PC-3 (cell line): ENCODE measurements around the gene TEX29. TPM values are rescaled to one million over a fixed set of nuclear protein-coding genes. Genes with fewer than 3 reads are reported as not detected.

Source experiments
- ATAC-seq: fragments of 200-7000 bp; cut with Tn5 transposase; 2 replicates; pipeline ENCODE4 v1.9.1; 2020; ENCODE audit warnings: mild to moderate bottlenecking, moderate library complexity
- BruUV-seq: library from RNA; stranded (reverse); fragments of 400-500 nt; replicated peaks from 2 replicates; lab custom pipeline; 2021; lab: Mats Ljungman, UMichigan
- CTCF ChIA-PET: fragments of 300-600 bp; sonication (Branson Sonifier 250); formaldehyde crosslinking; loops from one replicate; lab custom pipeline; 2022; ENCODE audit warnings: antibody characterized with exemption; lab: Charles Lee
- POLR2A ChIA-PET: fragments of 300-600 bp; sonication (Branson Sonifier 250); formaldehyde crosslinking; loops from one replicate; lab custom pipeline; 2022; ENCODE audit warnings: antibody characterized with exemption; ENCODE audit not compliant: unreplicated experiment; lab: Charles Lee
- DNase-seq: peaks from one replicate; pipeline ENCODE4 v3.0.0-alpha.2; 2015
- H2AFZ ChIP-seq: fragments of 300-600 bp; sonication (generic); 2 replicates; pipeline ENCODE4 v1.6.0; 2016; ENCODE audit warnings: antibody characterized with exemption, low read length
- H3F3A ChIP-seq: fragments of 300-600 bp; sonication (generic); one replicate; pipeline ENCODE4 v1.6.0; 2017; ENCODE audit warnings: antibody characterized with exemption, low read length, control low read depth, mild to moderate bottlenecking; ENCODE audit not compliant: unreplicated experiment
- H3K27ac ChIP-seq: fragments of 300-600 bp; sonication (generic); 2 replicates; pipeline ENCODE4 v1.5.1; 2016; ENCODE audit warnings: mild to moderate bottlenecking, low read length
- H3K27me3 ChIP-seq: fragments of 300-600 bp; sonication (generic); 2 replicates; pipeline ENCODE4 v1.6.1; 2016; ENCODE audit warnings: low read length, mixed read lengths
- H3K36me3 ChIP-seq: fragments of 300-600 bp; sonication (generic); 2 replicates; pipeline ENCODE4 v1.6.1; 2016; ENCODE audit warnings: low read depth, mixed run types, low read length, mixed read lengths
- H3K4me1 ChIP-seq: fragments of 300-600 bp; sonication (generic); 2 replicates; pipeline ENCODE4 v1.5.1; 2016; ENCODE audit warnings: low read length; ENCODE audit not compliant: insufficient read depth
- H3K4me2 ChIP-seq: fragments of 300-600 bp; sonication (generic); 2 replicates; pipeline ENCODE4 v1.6.0; 2016; ENCODE audit warnings: low read length
- H3K4me3 ChIP-seq: fragments of 300-600 bp; sonication (generic); 2 replicates; pipeline ENCODE4 v1.5.1; 2016; ENCODE audit warnings: mild to moderate bottlenecking, low read length, mixed read lengths
- H3K79me2 ChIP-seq: fragments of 300-600 bp; sonication (generic); 2 replicates; pipeline ENCODE4 v1.6.1; 2017; ENCODE audit warnings: low read length, mixed read lengths
- H3K9ac ChIP-seq: fragments of 300-600 bp; sonication (generic); 2 replicates; pipeline ENCODE4 v1.6.0; 2016; ENCODE audit warnings: mild to moderate bottlenecking, low read length
- H3K9me2 ChIP-seq: fragments of 300-600 bp; sonication (generic); replicated peaks from 2 replicates; pipeline ENCODE4 v1.6.1; 2016; ENCODE audit warnings: mixed run types, low read length, mixed read lengths
- H3K9me3 ChIP-seq: fragments of 300-600 bp; sonication (generic); 2 replicates; pipeline ENCODE4 v1.6.1; 2016; ENCODE audit warnings: low read length, mixed read lengths
- H4K20me1 ChIP-seq: fragments of 300-600 bp; sonication (generic); 2 replicates; pipeline ENCODE4 v1.6.1; 2016; ENCODE audit warnings: low read length, mixed read lengths
- EZH2 ChIP-seq: fragments of 300-600 bp; sonication (generic); IDR thresholded peaks from one replicate; pipeline ENCODE4 v1.6.1; 2017; ENCODE audit warnings: antibody characterized with exemption, mild to moderate bottlenecking, low read length; ENCODE audit not compliant: unreplicated experiment
- EZH2phosphoT487 ChIP-seq: fragments of 300-600 bp; sonication (generic); IDR thresholded peaks from 2 replicates; pipeline ENCODE4 v1.6.1; 2018; ENCODE audit warnings: mild to moderate bottlenecking, antibody characterized with exemption, low read length, borderline replicate concordance
- intact Hi-C: fragments of 100-400 bp; cut with micrococcal nuclease; formaldehyde crosslinking; loops from 2 replicates; pipeline ENCODE4 v1.9.0; 2023
- total RNA-seq: library from RNA; depleted of rRNA; stranded (reverse); fragments of >200 nt; gene quantifications from 2 replicates; pipeline ENCODE4 v1.2.3, GENCODE V29; 2014
- TF ChIP-seq, protein P1 (sequence below): fragments of 300-600 bp; sonication (generic); conservative IDR thresholded peaks from 2 replicates; pipeline ENCODE4 v1.5.1; 2017; ENCODE audit warnings: antibody characterized with exemption, low read depth, mild to moderate bottlenecking, low read length

Gene TEX29
- total RNA-seq, 1 experiment from 2014 or later, result not detected

DNA sequence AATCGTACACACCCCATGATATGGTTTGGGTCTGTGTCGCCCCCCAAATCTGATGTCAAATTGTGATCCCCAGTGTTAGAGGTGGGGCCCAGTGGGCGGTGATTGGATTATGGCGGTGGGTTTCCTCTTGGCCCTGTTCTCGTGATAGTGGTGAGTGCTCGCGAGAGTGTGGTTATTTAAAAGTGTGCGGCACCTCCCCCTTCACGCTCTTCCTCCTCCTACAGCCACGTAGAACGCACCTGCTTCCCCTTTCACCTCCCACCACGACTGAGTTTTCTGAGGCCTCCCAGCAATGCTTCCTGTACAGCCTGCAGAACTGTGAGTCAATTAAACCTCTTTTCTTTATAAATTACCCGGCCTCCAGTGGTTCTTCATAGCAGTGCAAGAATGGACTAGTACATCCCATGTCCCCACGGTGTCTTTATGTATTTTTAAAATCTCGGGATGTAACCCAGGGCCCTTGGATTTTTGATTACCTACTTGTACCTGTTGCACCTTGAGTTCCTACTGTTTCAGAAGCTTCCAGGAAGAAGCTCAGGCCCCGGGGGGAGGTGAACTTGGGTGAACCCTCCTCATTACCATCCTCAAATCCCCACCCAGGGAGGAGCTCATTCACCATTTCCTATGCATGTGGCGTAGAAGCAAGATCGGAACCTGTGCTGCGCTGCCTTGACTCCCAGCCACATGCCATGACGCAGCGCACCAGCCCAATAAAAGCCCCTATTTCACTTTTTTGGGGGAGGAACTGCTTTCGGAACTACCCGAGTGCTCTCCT, 52.4 kb downstream of the TEX29 start:
- Histone ChIP-seq H3K9me3 (no peaks in the 10 kb centered on the region), H3K79me2 (no peaks in the 10 kb centered on the region), H3F3A (no peaks in the 10 kb centered on the region), H3K27ac (no peak overlapping the region), H3K9me2 (no peaks in the 10 kb centered on the region), H3K4me2 (no peak overlapping the region), H3K4me1 (no peaks in the 10 kb centered on the region), H3K4me3 (no peak overlapping the region), H3K36me3 (no peaks in the 10 kb centered on the region), H3K27me3 (peaks cover 39% of the 10 kb centered on the region), H3K9ac (no peak overlapping the region), H4K20me1 (no peaks in the 10 kb centered on the region), H2AFZ (no peak overlapping the region)
- ATAC-seq, result no peak
- ChIA-PET POLR2A (no interaction called here), CTCF (no interaction called here)
- intact Hi-C loops, result no loop called here
- no TSS peak for BruUV-seq
- TF ChIP-seq EZH2 (no peak), EZH2phosphoT487 (no peak)
- TF ChIP-seq, protein P1, sequence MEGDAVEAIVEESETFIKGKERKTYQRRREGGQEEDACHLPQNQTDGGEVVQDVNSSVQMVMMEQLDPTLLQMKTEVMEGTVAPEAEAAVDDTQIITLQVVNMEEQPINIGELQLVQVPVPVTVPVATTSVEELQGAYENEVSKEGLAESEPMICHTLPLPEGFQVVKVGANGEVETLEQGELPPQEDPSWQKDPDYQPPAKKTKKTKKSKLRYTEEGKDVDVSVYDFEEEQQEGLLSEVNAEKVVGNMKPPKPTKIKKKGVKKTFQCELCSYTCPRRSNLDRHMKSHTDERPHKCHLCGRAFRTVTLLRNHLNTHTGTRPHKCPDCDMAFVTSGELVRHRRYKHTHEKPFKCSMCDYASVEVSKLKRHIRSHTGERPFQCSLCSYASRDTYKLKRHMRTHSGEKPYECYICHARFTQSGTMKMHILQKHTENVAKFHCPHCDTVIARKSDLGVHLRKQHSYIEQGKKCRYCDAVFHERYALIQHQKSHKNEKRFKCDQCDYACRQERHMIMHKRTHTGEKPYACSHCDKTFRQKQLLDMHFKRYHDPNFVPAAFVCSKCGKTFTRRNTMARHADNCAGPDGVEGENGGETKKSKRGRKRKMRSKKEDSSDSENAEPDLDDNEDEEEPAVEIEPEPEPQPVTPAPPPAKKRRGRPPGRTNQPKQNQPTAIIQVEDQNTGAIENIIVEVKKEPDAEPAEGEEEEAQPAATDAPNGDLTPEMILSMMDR, result no peak
- DNase-seq, result no peak

GRCh38 chr13:111373486-111373885, 53.0 kb downstream of the TEX29 start:
- Histone ChIP-seq H3K4me2 (no peak overlapping the region), H3F3A (no peaks in the 10 kb centered on the region), H3K79me2 (no peaks in the 10 kb centered on the region), H3K9me2 (no peaks in the 10 kb centered on the region), H3K4me3 (no peak overlapping the region), H2AFZ (no peak overlapping the region), H4K20me1 (no peaks in the 10 kb centered on the region), H3K9me3 (no peaks in the 10 kb centered on the region), H3K9ac (no peak overlapping the region), H3K4me1 (no peaks in the 10 kb centered on the region), H3K36me3 (no peaks in the 10 kb centered on the region), H3K27me3 (peaks cover 33% of the 10 kb centered on the region), H3K27ac (no peak overlapping the region)
- ATAC-seq, result no peak
- no peak for DNase-seq
- ChIA-PET POLR2A (no interaction called here), CTCF (no interaction called here)
- BruUV-seq, result no TSS peak
- intact Hi-C loops, result no loop called here
- TF ChIP-seq, protein P1, result no peak
- TF ChIP-seq EZH2phosphoT487 (no peak), EZH2 (no peak)

GRCh38 chr13:111380431-111380830, 60.0 kb downstream of the TEX29 start:
- no peak for ATAC-seq
- BruUV-seq, result no TSS peak
- Histone ChIP-seq H3K27me3 (peaks cover 8% of the 10 kb centered on the region; the same call in 1 of the 2 replicates), H3K36me3 (no peaks in the 10 kb centered on the region), H4K20me1 (no peaks in the 10 kb centered on the region), H3K9me2 (no peaks in the 10 kb centered on the region), H3K27ac (no peak overlapping the region), H3K9ac (no peak overlapping the region), H3K4me1 (no peaks in the 10 kb centered on the region), H2AFZ (no peak overlapping the region), H3K4me2 (no peak overlapping the region), H3F3A (no peaks in the 10 kb centered on the region), H3K4me3 (no peak overlapping the region), H3K9me3 (no peaks in the 10 kb centered on the region), H3K79me2 (no peaks in the 10 kb centered on the region)
- intact Hi-C loops, result no loop called here
- TF ChIP-seq EZH2phosphoT487 (no peak), EZH2 (no peak)
- TF ChIP-seq, protein P1, result no peak
- CTCF ChIA-PET, result no interaction called here
- POLR2A ChIA-PET, result no interaction called here
- DNase-seq, result no peak
